Measurements from ENCODE around the gene UFC1. TPM values are rescaled to one million over a fixed set of nuclear protein-coding genes. Genes with fewer than 3 reads are reported as not detected.

UFC1 gene
- total RNA-seq, 1 experiment from 2014 or later, result 63.7 TPM

- no peaks in the 10 kb centered on the region for H3K36me3 ChIP-seq (ENCODE audit: control insufficient read depth in 1 of 2, insufficient read depth in 2 of 2, low read length in 2 of 2)
- H3K9ac ChIP-seq (ENCODE audit: low read length), result no peak overlapping the region
- BruUV-seq (replicated peaks), result no TSS peak
- H4K20me1 ChIP-seq (ENCODE audit: insufficient read depth), result no peaks in the 10 kb centered on the region
- ChIA-PET RAD21 (ENCODE audit: low non-redundant PET in 1 of 2, low total read pairs in 2 of 2, uncharacterized antibody in 2 of 2, unreplicated experiment in 2 of 2) (no interaction called here), POLR2A (no interaction called here), CTCF (no interaction called here)
- TF ChIP-seq POLR2A (IDR thresholded peaks at IDR 0.05; ENCODE audit: borderline replicate concordance, extremely low read depth, insufficient read depth, insufficient read length), result no peak
- TF ChIP-seq JUND (IDR thresholded peaks at IDR 0.05), result no peak
- no peak for TF ChIP-seq REST (IDR thresholded peaks at IDR 0.05; ENCODE audit: low read depth)
- no peak for TF ChIP-seq TCF7L2 (IDR thresholded peaks at IDR 0.05; ENCODE audit: borderline replicate concordance, extremely low read depth, insufficient read depth, insufficient read length)
- TF ChIP-seq, protein P1, sequence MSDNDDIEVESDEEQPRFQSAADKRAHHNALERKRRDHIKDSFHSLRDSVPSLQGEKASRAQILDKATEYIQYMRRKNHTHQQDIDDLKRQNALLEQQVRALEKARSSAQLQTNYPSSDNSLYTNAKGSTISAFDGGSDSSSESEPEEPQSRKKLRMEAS (IDR thresholded peaks at IDR 0.05), result no peak
- TF ChIP-seq FOSL1 (IDR thresholded peaks at IDR 0.05; ENCODE audit: low read depth), result no peak
- TF ChIP-seq SIN3A (IDR thresholded peaks at IDR 0.05; ENCODE audit: low read depth), result no peak
- no peak for TF ChIP-seq ELF1 (IDR thresholded peaks at IDR 0.05; ENCODE audit: borderline replicate concordance, low read depth)
- TF ChIP-seq ZBTB33 (IDR thresholded peaks at IDR 0.05; ENCODE audit: extremely low read depth, insufficient replicate concordance, low read length), result no peak
- TF ChIP-seq CBX3 (IDR thresholded peaks at IDR 0.05; ENCODE audit: low read depth), result no peak
- H3K4me2 ChIP-seq (ENCODE audit: low read length), result no peak overlapping the region
- intact Hi-C loops (cut with micrococcal nuclease), result no loop called here
- ATAC-seq (no peak), DNase-seq (ENCODE audit: low read depth, low spot score) (no peak)
- H3K9me2 ChIP-seq (ENCODE audit: insufficient read depth), result no peaks in the 10 kb centered on the region
- H3K4me1 ChIP-seq (ENCODE audit: control insufficient read depth in 1 of 2, insufficient read depth in 2 of 2, low read length in 2 of 2), result peaks cover 3 to 14% of the 10 kb centered on the region in 2 experiments; a peak in 2 of 4 replicates
- no peak overlapping the region for H3K27ac ChIP-seq (ENCODE audit: low read depth, low read length)
- H3K79me2 ChIP-seq (ENCODE audit: insufficient read depth, low read length), result no peaks in the 10 kb centered on the region
- H3K27me3 ChIP-seq (ENCODE audit: insufficient read depth, low read length), result no peaks in the 10 kb centered on the region
- H3K4me3 ChIP-seq (replicated peaks in 1 of 2; ENCODE audit: low read depth in 1 of 2, low read length in 2 of 2), result no peak overlapping the region
- H2AFZ ChIP-seq (ENCODE audit: low read depth, low read length, poor library complexity, severe bottlenecking), result no peak overlapping the region
- H3K9me3 ChIP-seq (ENCODE audit: control insufficient read depth in 1 of 2, insufficient read depth in 1 of 2, low read depth in 1 of 2, low read length in 2 of 2), result no peaks in the 10 kb centered on the region
Measured at GRCh38 chr1:161188381-161188780, 34.6 kb downstream of the UFC1 start.
